Fibroblast of lung (primary cell): ENCODE results near the gene HDAC6.

Experiments
- CTCF ChIP-seq, 2 donors: IDR thresholded peaks in 1 of 2; conservative IDR thresholded peaks in 1 of 2; 1 replicate in 1 of 2; 2 replicates in 1 of 2; pipeline ENCODE4 v1.5.1; 2011 to 2012; ENCODE audit warnings: low read length in 2 of 2, control low read depth in 1 of 2, inconsistent platforms in 1 of 2, low read depth in 1 of 2, mild to moderate bottlenecking in 1 of 2
- EZH2 ChIP-seq: IDR thresholded peaks from 2 replicates; pipeline ENCODE4 v1.5.1; 2012; ENCODE audit warnings: low read length, control low read depth, mild to moderate bottlenecking; ENCODE audit errors: missing control alignments

- no peak for TF ChIP-seq CTCF (conservative IDR thresholded peaks at IDR 0.05 in 1 of 2, IDR thresholded peaks at IDR 0.05 in 1 of 2; ENCODE audit: low read depth in 1 of 2, low read length in 2 of 2)
- no peak for TF ChIP-seq EZH2
Measured at GRCh38 chrX:48813644-48814043, 11.8 kb downstream of the HDAC6 start.
